HG02852 (cell line): ENCODE results near the gene ZDHHC11.
"Not testable (repeated sequence)": the region's sequence is repeated elsewhere in the genome, so short reads cannot be mapped to it uniquely, and the experiment has no call there.

ENCODE experiments used
- ATAC-seq: cut with Tn5 transposase; IDR thresholded peaks from one replicate; pipeline ENCODE4 v1.9.1; 2021; ENCODE audit warnings: mild to moderate bottlenecking, moderate library complexity; ENCODE audit not compliant: unreplicated experiment

ZDHHC11 gene

DNA sequence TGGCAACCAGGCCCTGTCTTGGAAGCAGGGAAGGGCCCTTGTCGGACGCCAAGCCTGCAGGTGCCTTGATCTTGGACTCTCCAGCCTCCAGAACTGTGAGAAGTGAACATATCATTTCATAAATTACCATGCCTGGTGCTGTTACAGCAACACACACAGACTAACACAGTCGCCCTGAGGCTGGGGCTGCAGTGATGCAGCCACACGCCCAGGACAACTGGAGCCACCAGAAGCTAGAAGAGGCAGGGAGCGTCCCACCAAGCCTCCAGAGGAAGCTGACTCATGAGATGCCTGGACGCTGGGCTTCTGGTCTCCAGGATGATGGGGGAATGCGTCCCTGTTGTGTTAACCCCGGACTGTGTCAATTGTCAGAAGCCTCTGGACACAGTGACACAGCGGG lies 71.8 kb downstream of the ZDHHC11 start:
- not testable (repeated sequence) for ATAC-seq

DNA sequence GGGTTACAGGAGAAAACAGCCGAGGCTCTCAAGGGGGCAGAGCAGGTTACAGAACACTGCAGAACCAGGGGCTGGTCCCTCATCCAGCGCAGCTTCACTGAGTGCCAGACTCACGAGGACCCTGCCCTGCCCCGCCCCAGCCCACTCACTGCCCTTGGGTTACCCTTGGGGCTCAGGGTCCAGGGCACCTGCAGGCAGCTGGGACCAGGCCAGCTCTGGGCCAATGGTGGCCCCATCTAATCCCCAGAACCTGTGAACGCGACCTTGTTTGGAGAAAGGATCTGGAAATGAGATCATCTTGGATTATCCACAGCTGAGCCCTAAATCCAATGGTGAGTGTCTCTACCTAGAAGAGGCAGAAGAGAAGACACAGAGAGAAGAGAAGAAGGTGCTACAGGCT lies 72.4 kb downstream of the ZDHHC11 start:
- not testable (repeated sequence) for ATAC-seq

DNA sequence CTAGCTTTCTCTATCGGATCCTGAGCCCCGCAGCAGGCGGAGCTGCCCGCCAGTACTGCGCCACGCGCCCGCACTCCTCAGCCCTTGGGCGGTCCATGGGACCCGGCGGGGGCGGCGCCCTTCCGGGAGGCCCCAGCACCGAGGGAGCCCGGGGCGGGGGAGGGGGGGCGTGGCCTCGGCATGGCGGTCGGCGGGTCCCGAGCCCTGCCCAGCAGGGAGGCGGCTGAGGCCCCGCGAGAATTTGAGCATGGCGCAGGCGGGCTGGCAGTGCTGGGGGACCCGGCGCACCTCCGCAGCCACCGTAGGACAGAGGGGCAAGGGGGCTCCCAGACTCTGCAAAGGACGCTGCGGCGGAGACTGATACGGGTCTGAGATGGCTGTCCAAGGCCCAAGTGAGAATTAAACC lies 73.0 kb downstream of the ZDHHC11 start:
- no peak for ATAC-seq

DNA sequence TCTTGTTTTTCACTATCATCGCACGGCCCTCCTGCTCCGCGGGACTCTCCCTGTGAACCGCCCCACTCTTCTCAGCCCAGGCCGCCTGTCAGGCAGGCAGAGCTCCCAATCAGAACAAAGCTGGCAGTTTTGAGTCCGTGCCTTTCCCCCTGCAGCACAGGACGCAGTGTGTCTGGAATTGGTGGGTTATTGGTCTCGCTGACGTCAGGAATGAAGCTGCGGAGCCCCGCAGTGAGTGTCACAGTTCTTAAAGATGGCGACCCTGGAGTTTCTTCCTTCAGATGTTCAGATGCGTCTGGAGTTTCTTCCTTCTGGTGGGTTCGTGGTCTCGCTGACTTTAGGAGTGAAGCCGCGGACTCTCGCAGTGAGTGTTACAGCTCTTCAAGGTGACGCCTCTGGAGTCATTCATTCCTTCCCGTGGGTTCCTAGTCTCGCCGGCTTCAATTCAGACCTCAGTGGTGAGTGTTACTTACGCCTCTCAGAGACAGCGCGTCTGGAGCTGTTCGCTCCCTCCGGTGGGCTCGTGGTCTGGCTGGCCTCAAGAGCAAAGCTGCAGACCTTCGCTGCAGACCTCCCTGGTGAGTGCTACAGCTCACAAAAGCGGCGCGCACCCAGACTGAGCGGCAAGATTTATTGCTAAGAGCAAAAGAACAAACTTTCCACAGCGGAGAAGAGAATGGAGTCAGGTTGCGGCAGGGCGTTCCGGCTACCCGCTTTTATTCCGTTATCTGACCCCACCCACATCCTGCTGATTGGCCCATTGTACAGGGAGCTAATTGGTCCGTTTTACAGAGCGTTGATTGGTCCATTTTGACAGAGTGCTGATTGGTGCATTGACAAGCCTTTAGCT lies 73.7 kb downstream of the ZDHHC11 start:
- ATAC-seq, result no peak

DNA sequence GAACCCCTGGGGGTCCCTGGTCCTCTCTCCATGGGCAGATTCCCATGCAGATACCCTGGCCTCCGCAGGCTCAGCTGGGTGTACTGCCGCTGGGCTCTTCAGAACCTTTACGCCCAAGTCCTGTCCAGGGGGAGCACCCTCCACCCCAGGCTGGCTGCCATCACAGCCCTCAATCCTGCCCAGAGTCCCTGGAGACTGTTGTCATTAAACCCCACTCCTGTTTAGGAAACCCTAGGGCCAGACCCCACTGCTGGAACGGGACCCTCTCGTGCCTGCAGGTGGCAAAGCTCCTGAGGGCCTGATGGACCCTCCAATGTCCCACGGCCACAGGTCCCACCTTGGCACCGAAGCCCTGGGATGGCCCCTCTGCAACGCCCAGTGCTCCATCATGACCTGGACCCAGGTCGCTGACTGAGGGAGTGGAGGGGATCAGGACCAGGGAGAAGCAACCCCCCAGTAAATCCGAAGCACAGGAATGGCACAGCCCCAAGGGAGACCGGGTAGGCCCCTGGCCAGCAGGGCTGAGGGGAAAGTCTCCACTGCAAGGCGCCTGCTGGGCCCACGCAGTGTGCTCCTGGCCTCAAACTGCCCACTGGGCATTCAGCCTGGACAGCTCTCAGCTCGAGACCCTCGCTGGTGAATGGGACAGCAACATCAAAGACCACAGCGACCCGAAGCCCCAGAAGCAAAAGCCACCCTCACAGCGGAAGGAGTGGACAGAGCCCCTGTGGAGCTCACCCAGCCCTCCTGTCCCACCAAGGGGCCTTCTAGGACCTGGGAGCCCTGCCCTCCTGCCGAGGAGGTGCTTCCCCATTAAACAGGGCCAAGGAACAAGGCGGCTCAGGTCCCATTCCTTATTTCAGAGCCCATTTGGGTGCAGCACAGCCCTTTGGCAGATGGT lies 74.6 kb downstream of the ZDHHC11 start:
- no peak for ATAC-seq

DNA sequence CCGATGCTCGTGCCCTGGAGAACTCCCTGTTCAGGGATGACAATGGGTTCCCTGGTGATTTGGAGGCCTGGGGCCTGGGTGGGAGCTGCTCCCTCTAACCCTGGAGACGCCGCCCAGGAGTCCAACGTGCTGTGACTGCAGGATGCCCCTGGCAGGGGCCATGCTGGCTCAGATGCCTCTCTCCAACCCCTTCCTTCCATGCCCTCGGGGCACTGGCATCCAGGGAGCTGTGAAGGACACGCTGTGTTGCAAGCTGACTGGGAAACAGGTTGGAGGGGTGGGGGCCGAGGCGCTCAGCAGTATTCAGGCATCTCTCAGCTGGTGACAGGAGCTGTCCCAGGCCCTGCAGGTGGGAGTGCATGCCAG lies 75.2 kb downstream of the ZDHHC11 start:
- not testable (repeated sequence) for ATAC-seq

DNA sequence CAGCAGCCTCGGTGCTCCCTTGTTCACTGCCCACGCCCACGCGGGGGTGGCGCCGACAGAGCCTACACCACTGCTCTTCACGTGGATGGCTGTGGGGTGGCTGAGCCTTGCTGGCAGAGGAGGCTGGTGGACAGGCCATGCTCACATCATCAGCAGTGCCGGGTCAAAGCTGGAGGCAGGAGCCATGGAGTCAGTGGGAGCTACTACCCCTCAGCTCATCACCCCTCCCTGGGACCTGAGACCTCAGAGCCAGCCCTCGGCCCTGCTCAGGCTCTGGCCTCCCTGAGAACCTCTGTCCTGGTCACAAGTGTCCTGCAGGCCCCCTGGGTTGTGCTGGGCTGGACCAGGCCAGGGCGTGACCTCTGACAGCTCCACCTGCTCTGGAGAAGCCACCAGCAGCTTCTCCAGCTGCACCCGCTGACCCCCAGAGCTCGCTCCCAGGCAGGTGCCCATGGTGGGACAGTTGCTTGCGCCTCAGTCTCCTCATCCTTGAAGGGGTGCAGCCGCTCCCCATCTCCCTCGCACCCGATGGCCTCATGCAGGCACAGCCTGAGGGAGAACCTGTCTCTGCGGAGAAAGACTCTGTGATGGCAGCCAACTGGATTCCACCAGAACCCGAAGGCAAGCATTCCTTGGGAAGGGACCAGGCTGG lies 75.8 kb downstream of the ZDHHC11 start:
- not testable (repeated sequence) for ATAC-seq

DNA sequence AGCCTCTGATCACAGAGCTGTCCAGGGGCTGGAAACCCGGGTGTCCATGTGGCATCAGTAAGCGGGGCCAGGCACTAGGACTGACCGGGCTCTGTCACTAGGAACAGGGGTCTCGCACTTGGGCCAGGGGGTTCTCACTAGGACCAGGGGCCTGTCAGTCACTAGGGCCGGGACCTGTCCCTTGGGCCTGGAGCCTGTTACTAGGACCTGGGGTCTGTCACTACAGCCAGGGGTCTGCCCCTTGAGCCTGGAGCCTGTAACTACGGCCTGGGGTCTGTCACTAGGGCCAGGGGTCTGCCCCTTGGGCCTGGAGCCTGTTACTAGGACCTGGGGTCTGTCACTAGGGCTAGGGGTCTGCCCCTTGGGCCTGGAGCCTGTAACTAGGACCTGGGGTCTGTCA lies 76.5 kb downstream of the ZDHHC11 start:
- not testable (repeated sequence) for ATAC-seq

DNA sequence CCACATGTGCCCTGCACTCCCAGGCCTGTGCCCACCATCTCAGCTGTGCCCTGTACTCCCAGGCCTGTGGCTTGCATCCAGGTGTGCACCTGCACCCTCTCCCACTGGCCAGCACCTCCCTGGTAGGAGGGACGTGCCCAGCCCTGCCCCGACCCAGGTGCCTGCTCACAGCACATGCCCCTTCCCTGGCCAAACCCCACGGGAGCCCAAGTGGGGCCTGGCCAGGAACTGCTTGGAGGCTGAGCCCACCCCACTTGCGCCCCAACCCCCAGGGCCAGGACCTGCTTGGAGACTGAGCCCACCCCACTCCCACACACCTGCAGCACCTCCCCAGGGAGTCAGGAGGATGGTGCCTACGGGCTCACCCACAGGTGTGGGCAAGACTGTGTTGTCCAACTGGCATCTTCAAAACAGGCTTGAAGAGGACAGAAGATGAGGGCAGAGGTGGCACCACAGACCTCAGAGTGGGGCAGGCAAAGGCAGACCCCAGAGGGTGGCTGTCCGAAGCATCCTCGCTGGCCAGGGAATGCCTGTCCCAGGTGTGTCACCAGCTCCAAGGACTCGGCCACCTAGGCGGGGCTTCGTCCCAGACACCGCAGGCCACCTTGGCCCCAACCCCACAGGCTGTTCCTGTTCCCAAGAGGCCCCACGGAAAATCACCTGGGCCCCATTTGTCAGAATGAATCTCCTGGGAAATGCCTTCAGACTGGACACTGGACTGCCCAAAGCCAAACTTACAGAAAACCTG lies 77.1 kb downstream of the ZDHHC11 start:
- ATAC-seq, result no peak

DNA sequence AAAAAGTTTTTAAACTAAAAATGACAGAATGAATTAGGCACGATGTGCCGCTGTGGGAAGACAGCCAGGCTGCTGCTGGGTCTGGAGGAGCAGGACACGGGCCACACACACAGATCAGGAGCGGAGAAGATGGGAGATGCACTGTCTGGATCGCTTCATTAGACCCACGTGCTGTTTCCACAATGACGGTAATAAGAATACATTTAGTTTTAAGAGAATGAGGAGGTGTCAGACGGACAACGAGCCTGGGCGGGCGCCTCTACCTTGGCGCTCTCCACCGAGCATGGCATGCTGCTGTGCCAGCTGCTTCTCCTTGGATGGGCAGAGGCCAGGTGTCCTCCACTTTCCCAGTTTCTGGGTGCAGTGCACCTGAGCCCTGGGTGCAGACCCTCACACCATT lies 77.9 kb downstream of the ZDHHC11 start:
- ATAC-seq, result not testable (repeated sequence)

DNA sequence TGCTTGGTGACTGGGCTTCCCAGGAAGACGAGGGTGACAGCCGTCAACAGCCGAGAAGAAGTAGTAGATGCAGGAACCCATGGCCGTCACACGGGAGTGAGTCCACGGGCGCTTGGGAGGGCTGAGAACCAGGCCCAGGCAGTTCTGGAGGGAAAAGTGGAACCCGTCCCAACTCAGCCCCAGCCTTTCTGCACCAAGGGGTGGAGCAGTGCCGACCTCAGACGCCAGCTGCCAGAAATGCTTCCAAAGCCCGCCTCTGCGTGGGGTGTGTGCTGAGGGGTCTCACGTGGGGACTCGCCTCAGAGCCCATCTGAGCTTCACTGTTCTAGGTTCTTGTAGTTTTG lies 78.3 kb downstream of the ZDHHC11 start:
- not testable (repeated sequence) for ATAC-seq

DNA sequence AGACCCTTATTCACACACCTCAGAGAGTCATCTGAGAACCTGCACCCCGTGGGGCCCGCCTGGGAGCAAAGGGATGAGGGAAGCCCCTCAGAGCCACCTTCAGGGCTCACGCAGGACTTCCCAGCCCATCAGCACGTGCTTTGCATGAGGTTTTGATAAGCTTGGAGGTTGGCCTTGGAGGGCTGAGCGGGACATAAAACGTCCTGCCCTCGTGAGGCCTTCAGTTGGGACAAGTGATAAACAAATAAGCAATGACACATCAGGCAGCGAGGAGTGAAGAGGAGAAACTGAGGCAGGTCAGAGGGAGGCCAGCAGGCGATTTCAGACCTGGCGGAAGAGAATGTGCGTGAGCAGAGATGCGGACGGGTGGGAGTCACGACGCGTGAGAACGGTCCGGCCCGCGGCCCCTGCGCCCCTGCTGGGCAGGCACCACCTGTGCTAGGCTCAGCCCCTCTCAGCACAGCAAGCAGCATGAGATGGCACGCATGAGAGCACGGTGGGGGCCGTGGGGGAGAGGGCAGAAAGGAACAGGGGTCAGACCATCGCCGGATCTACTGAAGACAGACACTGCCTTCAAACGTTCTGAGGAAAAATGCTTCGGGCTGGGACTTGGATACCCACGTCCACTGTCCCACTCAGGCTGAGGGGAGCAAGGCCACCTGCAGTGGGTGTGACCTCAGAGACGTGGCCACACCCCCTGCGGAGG lies 78.8 kb downstream of the ZDHHC11 start:
- not testable (repeated sequence) for ATAC-seq

DNA sequence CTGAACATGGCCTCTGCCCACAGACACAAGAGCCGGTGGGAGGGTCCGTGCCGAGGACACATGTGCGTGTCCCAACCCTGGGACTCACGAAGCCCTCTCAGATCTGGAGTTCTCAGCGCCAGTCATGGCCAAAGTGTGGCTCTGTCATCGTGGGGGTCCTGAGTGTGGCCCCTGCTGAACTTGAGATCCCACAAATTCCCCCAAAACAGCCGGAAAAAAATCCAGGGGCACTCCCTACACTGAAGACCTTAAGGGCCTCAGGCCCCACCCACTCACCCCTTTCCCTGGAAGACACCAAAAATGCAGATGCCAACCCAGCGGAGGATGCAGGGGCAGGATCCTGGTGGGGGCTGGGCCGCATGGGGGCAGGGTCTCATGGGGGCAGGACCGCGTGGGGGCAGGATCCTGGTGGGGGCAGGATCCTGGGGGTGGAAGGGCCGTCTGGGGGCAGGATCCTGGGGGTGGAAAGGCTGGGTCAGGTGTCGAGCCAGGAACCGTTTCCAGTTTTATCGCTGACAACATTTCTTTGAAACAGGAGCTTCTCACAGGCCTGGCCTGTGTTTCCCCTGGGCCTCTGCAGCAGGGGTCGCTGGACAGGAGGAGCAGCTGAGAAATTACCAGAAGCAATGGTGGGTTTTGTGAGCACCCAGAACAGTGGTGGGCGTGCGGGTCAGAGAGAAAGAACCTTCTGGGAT lies 79.6 kb downstream of the ZDHHC11 start:
- ATAC-seq, result not testable (repeated sequence)

DNA sequence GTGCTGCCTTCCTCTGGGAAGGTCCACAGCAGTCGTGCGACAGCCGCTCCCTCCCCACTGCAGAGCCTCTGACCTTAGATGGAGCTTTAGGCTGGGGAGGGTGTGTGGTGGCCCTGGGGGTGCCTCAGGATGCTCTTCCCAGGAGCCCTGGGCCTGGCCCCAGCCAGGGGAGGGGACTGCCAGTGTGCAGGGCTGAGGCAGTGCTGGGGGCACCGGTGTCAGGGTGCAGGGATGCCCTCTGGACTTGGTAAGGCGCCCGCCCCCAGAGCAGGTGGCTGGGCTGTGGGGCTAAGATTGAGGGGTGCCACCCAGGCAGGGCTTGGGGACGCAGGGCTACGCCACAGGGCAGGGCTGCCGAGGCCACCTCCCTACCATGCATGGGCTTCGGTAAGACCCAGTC lies 80.2 kb downstream of the ZDHHC11 start:
- not testable (repeated sequence) for ATAC-seq

DNA sequence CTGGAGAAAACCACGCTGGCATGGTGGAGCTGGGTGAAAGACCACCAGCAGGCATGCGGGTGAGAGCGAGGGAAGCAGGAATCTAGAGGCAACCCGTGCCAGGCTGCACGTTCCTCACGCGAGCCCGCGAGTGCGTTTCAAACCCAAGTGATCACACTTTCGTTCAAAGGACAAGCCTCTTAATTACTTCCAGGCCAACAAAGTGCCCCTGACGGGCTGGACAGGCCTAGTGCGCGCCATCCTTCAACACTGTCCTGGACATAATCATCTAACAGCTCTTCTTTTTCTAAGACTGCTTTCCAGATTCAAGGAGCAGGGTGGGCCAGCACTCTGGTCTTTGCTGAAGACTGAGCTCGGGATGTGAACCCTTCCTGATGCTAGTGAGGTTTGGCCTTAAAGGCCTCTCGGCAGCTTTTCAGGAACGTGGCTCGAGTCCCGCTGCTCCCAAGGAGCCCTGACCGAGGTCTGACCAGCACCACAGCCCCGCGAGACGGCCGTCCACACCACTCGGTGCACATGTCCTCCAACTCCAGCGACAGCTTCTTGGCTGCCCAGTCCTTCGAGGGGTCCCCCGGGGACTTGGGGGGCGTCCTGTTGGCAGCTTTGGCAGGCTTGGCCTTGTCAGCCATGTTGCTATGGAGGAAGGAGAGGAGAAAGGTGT lies 81.2 kb downstream of the ZDHHC11 start:
- not testable (repeated sequence) for ATAC-seq

DNA sequence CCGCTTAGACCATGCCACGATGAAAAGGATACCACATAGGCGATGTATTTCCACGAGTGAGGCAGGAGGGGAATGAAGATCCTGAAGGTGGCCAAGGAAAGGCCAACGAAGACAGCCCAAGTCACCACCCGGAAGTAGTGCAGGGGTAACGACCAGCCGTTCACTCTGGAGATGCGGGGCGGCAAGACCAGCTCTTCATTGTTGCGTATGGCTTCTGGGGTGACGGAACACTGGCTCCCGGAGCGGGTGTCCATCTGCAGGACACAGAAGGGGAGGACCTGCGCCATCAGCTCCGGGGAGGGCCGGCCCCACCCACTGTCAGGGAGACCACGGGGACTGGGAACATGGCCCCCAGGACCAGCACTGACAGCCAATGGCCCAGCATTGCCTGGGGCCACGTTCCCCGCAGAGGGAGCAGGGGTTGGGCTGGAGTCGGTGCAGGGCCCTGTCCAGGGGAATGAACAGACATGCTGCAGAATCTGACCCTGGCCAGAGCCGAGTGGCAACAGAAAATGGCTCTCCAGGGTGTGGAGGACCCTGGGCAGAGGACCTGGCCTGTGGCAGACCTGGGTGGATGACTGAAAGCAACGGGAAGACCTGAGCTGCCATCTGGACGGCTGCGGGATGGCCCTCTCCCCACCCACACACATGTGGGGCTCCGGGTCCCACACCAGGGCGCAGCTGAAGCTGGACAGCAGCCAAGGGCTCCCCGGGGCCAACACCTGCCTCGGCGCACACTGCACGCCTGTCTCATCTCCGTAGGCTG lies 83.9 kb downstream of the ZDHHC11 start:
- no peak for ATAC-seq

DNA sequence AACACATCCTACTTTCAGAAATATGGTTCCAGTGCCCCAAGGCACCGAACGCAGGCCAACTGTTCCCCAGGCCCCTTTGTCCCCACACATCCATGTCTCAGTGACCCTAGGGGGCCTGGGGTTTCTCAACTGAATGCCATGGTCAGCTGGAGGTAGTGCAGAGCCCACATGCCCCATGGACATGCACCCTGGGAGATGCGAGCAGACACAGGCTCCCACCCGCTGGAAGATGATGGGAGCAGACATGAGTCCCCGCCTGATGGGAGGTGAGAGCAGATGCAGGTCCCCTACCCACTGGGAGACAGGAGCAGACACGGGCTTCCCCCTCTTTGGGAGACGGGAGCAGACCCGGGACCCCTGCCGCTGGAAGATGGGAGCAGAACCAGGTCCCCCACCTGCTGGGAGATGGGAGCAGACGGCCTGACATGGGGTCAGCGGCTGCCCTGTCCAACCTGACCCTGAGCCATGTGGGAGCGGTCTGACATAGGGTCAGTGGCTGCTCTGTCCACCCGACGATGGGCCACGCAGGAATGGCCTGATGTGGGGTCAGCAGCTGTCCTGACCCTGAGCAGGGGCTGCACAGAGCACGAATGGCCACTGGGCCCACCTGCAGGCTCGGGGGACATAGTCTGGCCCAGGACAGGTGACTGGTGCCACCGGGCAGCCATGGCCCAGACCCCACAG lies 84.7 kb downstream of the ZDHHC11 start:
- ATAC-seq, result no peak
